ENCODE data around the gene CLECL1.
"Not testable (repeated sequence)": the region's sequence is repeated elsewhere in the genome, so short reads cannot be mapped to it uniquely, and the experiment has no call there.

The CLECL1 gene

DNA sequence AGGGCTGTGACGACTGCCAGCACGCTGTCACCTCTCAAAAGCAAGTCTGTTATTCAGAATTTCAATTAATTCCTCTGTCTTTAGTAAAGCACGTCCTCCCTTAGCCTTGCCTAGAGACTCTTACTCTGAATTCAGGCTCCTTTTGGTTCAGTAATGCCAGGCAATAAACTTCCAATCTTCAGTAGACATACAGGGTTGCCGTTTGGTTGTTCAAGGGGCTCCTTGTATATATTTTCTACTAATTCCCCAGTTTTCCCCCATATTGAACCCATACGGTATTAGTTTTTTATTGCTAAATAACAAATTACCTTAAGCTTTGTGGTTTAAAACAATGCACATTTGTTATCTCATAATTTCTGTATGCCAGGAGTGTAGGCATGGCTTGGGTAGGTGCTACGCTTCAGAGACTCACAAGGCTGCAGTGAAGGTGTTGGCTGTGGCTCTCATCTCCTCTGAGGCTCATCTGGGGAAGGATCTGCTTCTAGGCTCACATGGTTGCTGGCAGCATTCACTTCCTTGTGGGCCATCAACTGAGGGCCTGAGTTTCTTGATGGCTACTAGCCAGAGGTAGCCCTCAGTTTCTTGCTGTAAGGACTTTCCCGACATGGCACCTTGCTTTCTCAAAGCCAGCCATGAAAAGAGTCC lies 7.3 kb upstream of the CLECL1 start:
- no peaks in the 10 kb centered on the region for H3K79me1 ChIP-seq (replicated peaks; ENCODE audit: low read length, poor library complexity, severe bottlenecking)
- peak overlapping the region; percentile 32 for H2AK5ac ChIP-seq (ENCODE audit: low read length, severe bottlenecking)
- no peaks in the 10 kb centered on the region for H3K27me3 ChIP-seq (ENCODE audit: control insufficient read depth in 1 of 2, insufficient read depth in 1 of 2, low read length in 2 of 2)
- no peak overlapping the region for H4K8ac ChIP-seq (ENCODE audit: low read length)
- no peak overlapping the region for H4K91ac ChIP-seq (ENCODE audit: low read length)
- H3K4me3 ChIP-seq (ENCODE audit: insufficient read depth in 1 of 2, low read depth in 1 of 2, low read length in 2 of 2), result peak overlapping the region in 1 of 2 experiments; percentile 18
- no peaks in the 10 kb centered on the region for H3K9me3 ChIP-seq (ENCODE audit: control insufficient read depth, low read length)
- H2AFZ ChIP-seq (ENCODE audit: low read depth, low read length), result no peak overlapping the region
- peak overlapping the region in 1 of 2 experiments; percentile 21 for H3K4ac ChIP-seq (ENCODE audit: low read depth in 1 of 2, low read length in 2 of 2)
- WGBS, result 99% methylated on average over 6 of the region's 7 CpGs
- no peak overlapping the region for H2BK15ac ChIP-seq (ENCODE audit: low read depth, poor library complexity, severe bottlenecking)
- H2BK12ac ChIP-seq (ENCODE audit: low read length in 2 of 2), result no peak overlapping the region
- no peak overlapping the region for H3K9ac ChIP-seq (ENCODE audit: low read length)
- no peaks in the 10 kb centered on the region for H3K36me3 ChIP-seq (ENCODE audit: control insufficient read depth in 1 of 2, insufficient read depth in 2 of 2, low read depth in 1 of 2, low read length in 2 of 2)
- no peak overlapping the region for H3K27ac ChIP-seq (ENCODE audit: low read length, poor library complexity, severe bottlenecking)
- H3K23ac ChIP-seq (ENCODE audit: low read length in 2 of 2), result no peak overlapping the region
- DNase-seq, result no peak
- no peak overlapping the region for H2BK5ac ChIP-seq (ENCODE audit: low read depth, low read length, poor library complexity, severe bottlenecking)
- H3K18ac ChIP-seq (ENCODE audit: low read depth in 1 of 2, low read length in 2 of 2), result no peak overlapping the region
- H3K4me1 ChIP-seq (ENCODE audit: control insufficient read depth, insufficient read depth, low read depth, low read length), result peaks cover 4% of the 10 kb centered on the region
- H3K14ac ChIP-seq (ENCODE audit: low read length in 2 of 2), result no peak overlapping the region
- no peak overlapping the region for H2BK120ac ChIP-seq (ENCODE audit: low read depth, low read length)
- H3K4me2 ChIP-seq (ENCODE audit: low read length, poor library complexity, severe bottlenecking), result no peak overlapping the region

GRCh38 chr12:9739404-9740105 lies 6.7 kb upstream of the CLECL1 start:
- H3K4me2 ChIP-seq (ENCODE audit: low read length, poor library complexity, severe bottlenecking), result not testable (repeated sequence)

GRCh38 chr12:9738905-9739304 lies 6.0 kb upstream of the CLECL1 start:
- H4K91ac ChIP-seq (ENCODE audit: low read length); H3K9ac ChIP-seq (ENCODE audit: low read length); H2BK120ac ChIP-seq (ENCODE audit: low read depth, low read length); H3K79me1 ChIP-seq (replicated peaks; ENCODE audit: low read length, poor library complexity, severe bottlenecking); H3K23ac ChIP-seq (ENCODE audit: low read length in 2 of 2); H3K27ac ChIP-seq (ENCODE audit: low read length, poor library complexity, severe bottlenecking); H4K8ac ChIP-seq (ENCODE audit: low read length); H3K14ac ChIP-seq (ENCODE audit: low read length in 2 of 2); H2BK15ac ChIP-seq (ENCODE audit: low read depth, poor library complexity, severe bottlenecking); DNase-seq; H3K9me3 ChIP-seq (ENCODE audit: control insufficient read depth, low read length); H3K18ac ChIP-seq (ENCODE audit: low read depth in 1 of 2, low read length in 2 of 2); H3K36me3 ChIP-seq (ENCODE audit: control insufficient read depth in 1 of 2, insufficient read depth in 2 of 2, low read depth in 1 of 2, low read length in 2 of 2); H3K4me1 ChIP-seq (ENCODE audit: control insufficient read depth, insufficient read depth, low read depth, low read length); H2AFZ ChIP-seq (ENCODE audit: low read depth, low read length); H2BK5ac ChIP-seq (ENCODE audit: low read depth, low read length, poor library complexity, severe bottlenecking); H3K4me2 ChIP-seq (ENCODE audit: low read length, poor library complexity, severe bottlenecking); H3K27me3 ChIP-seq (ENCODE audit: control insufficient read depth in 1 of 2, insufficient read depth in 1 of 2, low read length in 2 of 2); H2AK5ac ChIP-seq (ENCODE audit: low read length, severe bottlenecking); H3K4me3 ChIP-seq (ENCODE audit: insufficient read depth in 1 of 2, low read depth in 1 of 2, low read length in 2 of 2); H3K4ac ChIP-seq (ENCODE audit: low read depth in 1 of 2, low read length in 2 of 2); H2BK12ac ChIP-seq (ENCODE audit: low read length in 2 of 2): not testable (repeated sequence)
- WGBS, result 99% methylated on average over 14 of the region's 14 CpGs

More at GRCh38 chr12:9739404-9740105, 6.7 kb upstream of the CLECL1 start:
- H2BK120ac ChIP-seq (ENCODE audit: low read depth, low read length); H2BK15ac ChIP-seq (ENCODE audit: low read depth, poor library complexity, severe bottlenecking); H3K27ac ChIP-seq (ENCODE audit: low read length, poor library complexity, severe bottlenecking); H3K27me3 ChIP-seq (ENCODE audit: control insufficient read depth in 1 of 2, insufficient read depth in 1 of 2, low read length in 2 of 2); H2BK12ac ChIP-seq (ENCODE audit: low read length in 2 of 2); H3K23ac ChIP-seq (ENCODE audit: low read length in 2 of 2); H4K8ac ChIP-seq (ENCODE audit: low read length); H4K91ac ChIP-seq (ENCODE audit: low read length); H2AFZ ChIP-seq (ENCODE audit: low read depth, low read length); H3K79me1 ChIP-seq (replicated peaks; ENCODE audit: low read length, poor library complexity, severe bottlenecking); H3K14ac ChIP-seq (ENCODE audit: low read length in 2 of 2); H3K36me3 ChIP-seq (ENCODE audit: control insufficient read depth in 1 of 2, insufficient read depth in 2 of 2, low read depth in 1 of 2, low read length in 2 of 2); H3K18ac ChIP-seq (ENCODE audit: low read depth in 1 of 2, low read length in 2 of 2); DNase-seq; H2AK5ac ChIP-seq (ENCODE audit: low read length, severe bottlenecking); H3K9ac ChIP-seq (ENCODE audit: low read length); H3K9me3 ChIP-seq (ENCODE audit: control insufficient read depth, low read length); H3K4ac ChIP-seq (ENCODE audit: low read depth in 1 of 2, low read length in 2 of 2); H2BK5ac ChIP-seq (ENCODE audit: low read depth, low read length, poor library complexity, severe bottlenecking); H3K4me1 ChIP-seq (ENCODE audit: control insufficient read depth, insufficient read depth, low read depth, low read length): not testable (repeated sequence)
- 97% methylated on average over 34 of the region's 54 CpGs for WGBS
- peak overlapping the region in 1 of 2 experiments; percentile 18 for H3K4me3 ChIP-seq (ENCODE audit: insufficient read depth in 1 of 2, low read depth in 1 of 2, low read length in 2 of 2)

- Histone ChIP-seq H3K4ac (ENCODE audit: low read depth in 1 of 2, low read length in 2 of 2) (no peak overlapping the region), H3K4me1 (ENCODE audit: control insufficient read depth, insufficient read depth, low read depth, low read length) (peaks cover 2% of the 10 kb centered on the region), H2BK15ac (ENCODE audit: low read depth, poor library complexity, severe bottlenecking) (no peak overlapping the region), H3K18ac (ENCODE audit: low read depth in 1 of 2, low read length in 2 of 2) (no peak overlapping the region), H3K4me3 (ENCODE audit: insufficient read depth in 1 of 2, low read depth in 1 of 2, low read length in 2 of 2) (no peak overlapping the region), H2BK120ac (ENCODE audit: low read depth, low read length) (no peak overlapping the region), H2BK5ac (ENCODE audit: low read depth, low read length, poor library complexity, severe bottlenecking) (no peak overlapping the region), H4K91ac (ENCODE audit: low read length) (no peak overlapping the region), H4K8ac (ENCODE audit: low read length) (no peak overlapping the region), H2AFZ (ENCODE audit: low read depth, low read length) (no peak overlapping the region), H3K9ac (ENCODE audit: low read length) (no peak overlapping the region), H2AK5ac (ENCODE audit: low read length, severe bottlenecking) (no peak overlapping the region), H3K14ac (ENCODE audit: low read length in 2 of 2) (no peak overlapping the region), H3K79me1 (replicated peaks; ENCODE audit: low read length, poor library complexity, severe bottlenecking) (no peaks in the 10 kb centered on the region), H3K4me2 (ENCODE audit: low read length, poor library complexity, severe bottlenecking) (no peak overlapping the region), H3K27me3 (ENCODE audit: control insufficient read depth in 1 of 2, insufficient read depth in 1 of 2, low read length in 2 of 2) (no peaks in the 10 kb centered on the region), H2BK12ac (ENCODE audit: low read length in 2 of 2) (no peak overlapping the region), H3K27ac (ENCODE audit: low read length, poor library complexity, severe bottlenecking) (no peak overlapping the region), H3K23ac (ENCODE audit: low read length in 2 of 2) (no peak overlapping the region), H3K9me3 (ENCODE audit: control insufficient read depth, low read length) (no peaks in the 10 kb centered on the region), H3K36me3 (ENCODE audit: control insufficient read depth in 1 of 2, insufficient read depth in 2 of 2, low read depth in 1 of 2, low read length in 2 of 2) (no peaks in the 10 kb centered on the region)
- 81% methylated on average over 3 of the region's 3 CpGs for WGBS
- DNase-seq, result no peak
These were observed 4.2 kb upstream of the CLECL1 start for GRCh38 chr12:9736936-9737705.

Measured in mesenchymal stem cell (in vitro differentiated cells and primary cell).